GM12864 (cell line): ENCODE data around the gene LSAMP.

Experiments
- DNase-seq: peaks from one replicate; pipeline ENCODE4 v3.0.0-alpha.2; 2011; ENCODE audit warnings: low read depth
- H3K4me3 ChIP-seq: 2 replicates; pipeline ENCODE4 v1.5.1; 2011; ENCODE audit warnings: mild to moderate bottlenecking, low read depth, low read length, control low read depth
- CTCF ChIP-seq: IDR thresholded peaks from 2 replicates; pipeline ENCODE4 v1.5.1; 2011; ENCODE audit warnings: low read depth, mild to moderate bottlenecking, moderate library complexity, low read length, control low read depth, inconsistent platforms; ENCODE audit errors: missing control alignments

Gene LSAMP

GRCh38 chr3:116433552-116433951, 11.7 kb downstream of the LSAMP start:
- H3K4me3 ChIP-seq = no peak overlapping the region
- TF ChIP-seq CTCF = no peak
- DNase-seq = no peak

GRCh38 chr3:116432795-116433194, 12.5 kb downstream of the LSAMP start:
- H3K4me3 ChIP-seq = no peak overlapping the region
- no peak for DNase-seq
- no peak for TF ChIP-seq CTCF

GRCh38 chr3:116429479-116430269, 15.6 kb downstream of the LSAMP start:
- no peak for DNase-seq
- H3K4me3 ChIP-seq = no peak overlapping the region
- TF ChIP-seq CTCF = no peak

GRCh38 chr3:116426036-116426435, 19.3 kb downstream of the LSAMP start:
- no peak overlapping the region for H3K4me3 ChIP-seq
- TF ChIP-seq CTCF = no peak
- no peak for DNase-seq

GRCh38 chr3:116425126-116425525, 20.2 kb downstream of the LSAMP start:
- DNase-seq = no peak
- no peak for TF ChIP-seq CTCF
- no peak overlapping the region for H3K4me3 ChIP-seq

GRCh38 chr3:116423945-116424344, 21.3 kb downstream of the LSAMP start:
- no peak overlapping the region for H3K4me3 ChIP-seq
- TF ChIP-seq CTCF = no peak
- DNase-seq = no peak

- no peak for TF ChIP-seq CTCF
- no peak overlapping the region for H3K4me3 ChIP-seq
- DNase-seq = no peak
These were observed 21.9 kb downstream of the LSAMP start for GRCh38 chr3:116423374-116423773.
